Keratinocyte (primary cell): Measurements from ENCODE around the gene CYP26A1. TPM values are rescaled to one million over a fixed set of nuclear protein-coding genes. Genes with fewer than 3 reads are reported as not detected.

Source experiments
- DNase-seq: peaks from one replicate; pipeline ENCODE4 v3.0.0-alpha.2; 2011; ENCODE audit warnings: low read depth, missing footprints, low spot score
- FAIRE-seq: peaks from 2 replicates; lab custom pipeline; 2011; peaks lifted over from hg19 to GRCh38; lab: Jason Lieb, UNC
- H2AFZ ChIP-seq: 2 replicates; pipeline ENCODE4 v1.6.0; 2012; ENCODE audit warnings: low read length, control low read depth, inconsistent platforms; ENCODE audit not compliant: control insufficient read depth
- H3K27ac ChIP-seq: 2 replicates; pipeline ENCODE4 v1.5.1; 2011; ENCODE audit warnings: low read length; ENCODE audit not compliant: control insufficient read depth, insufficient read depth
- H3K27me3 ChIP-seq: 3 replicates; pipeline ENCODE4 v1.6.0; 2011; ENCODE audit warnings: low read length; ENCODE audit not compliant: control insufficient read depth, insufficient read depth; ENCODE audit errors: extremely low read depth
- H3K36me3 ChIP-seq, 2 experiments: 2 replicates in 1 of 2; 3 replicates in 1 of 2; pipeline ENCODE4 v1.5.1; 2011; ENCODE audit warnings: low read length in 2 of 2, mild to moderate bottlenecking in 1 of 2; ENCODE audit not compliant: control insufficient read depth in 2 of 2, insufficient read depth in 2 of 2; ENCODE audit errors: extremely low read depth in 1 of 2
- H3K4me1 ChIP-seq: 3 replicates; pipeline ENCODE4 v1.5.1; 2011; ENCODE audit warnings: low read length; ENCODE audit not compliant: control insufficient read depth, insufficient read depth; ENCODE audit errors: extremely low read depth
- H3K4me2 ChIP-seq: 3 replicates; pipeline ENCODE4 v1.6.0; 2011; ENCODE audit warnings: low read depth, low read length; ENCODE audit not compliant: control insufficient read depth, insufficient read depth; ENCODE audit errors: extremely low read depth
- H3K4me3 ChIP-seq, 3 experiments: fragments of 200-600 bp in 1 of 3; sonication (generic) in 1 of 3; 2 replicates in 2 of 3; 3 replicates in 1 of 3; pipeline ENCODE4 v1.5.1; 2011 to 2016; ENCODE audit warnings: low read length in 3 of 3, mild to moderate bottlenecking in 3 of 3, control low read depth in 2 of 3, inconsistent platforms in 1 of 3, low read depth in 1 of 3, mixed read lengths in 1 of 3, mixed run types in 1 of 3, moderate library complexity in 1 of 3; ENCODE audit not compliant: control insufficient read depth in 2 of 3, insufficient read depth in 2 of 3; ENCODE audit errors: extremely low read depth in 1 of 3
- H3K79me2 ChIP-seq: 2 replicates; pipeline ENCODE4 v1.6.0; 2012; ENCODE audit warnings: low read length; ENCODE audit not compliant: control insufficient read depth, insufficient read depth
- H3K9ac ChIP-seq: 3 replicates; pipeline ENCODE4 v1.6.0; 2011; ENCODE audit warnings: low read length; ENCODE audit not compliant: control insufficient read depth, insufficient read depth; ENCODE audit errors: extremely low read depth
- H3K9me1 ChIP-seq: 3 replicates; pipeline ENCODE4 v1.6.0; 2011; ENCODE audit warnings: low read length; ENCODE audit not compliant: control insufficient read depth, insufficient read depth; ENCODE audit errors: extremely low read depth
- H3K9me3 ChIP-seq: 2 replicates; pipeline ENCODE4 v1.5.1; 2012; ENCODE audit warnings: low read depth, low read length; ENCODE audit not compliant: control insufficient read depth
- H4K20me1 ChIP-seq: 3 replicates; pipeline ENCODE4 v1.6.0; 2011; ENCODE audit warnings: low read length; ENCODE audit not compliant: control insufficient read depth, insufficient read depth; ENCODE audit errors: extremely low read depth
- EZH2 ChIP-seq: IDR thresholded peaks from one replicate; pipeline ENCODE4 v1.6.1; 2012; ENCODE audit warnings: inconsistent platforms, mild to moderate bottlenecking, low read length, moderate library complexity
- dilution Hi-C: fragments of 300-500 bp; cut with MboI; formaldehyde crosslinking; loops from one replicate; pipeline ENCODE4 v1.7.0; 2020; ENCODE audit warnings: low sequenced_read_pairs; ENCODE audit not compliant: extremely low pct_ligation_motif_present
- polyA plus RNA-seq, 5 experiments: library from polyadenylated mRNA; depleted of rRNA in 3 of 5; stranded (reverse) in 3 of 5; stranded (forward) in 1 of 5; unstranded in 1 of 5; fragments of >200 nt; gene quantifications; 1 replicate in 1 of 5; 2 replicates in 3 of 5; 3 replicates in 1 of 5; pipeline versions ENCODE4 v1.2.1 to v1.2.3, GENCODE V29; 2011 to 2012; ENCODE audit warnings: missing spikeins in 2 of 5, low read depth in 1 of 5, low replicate concordance in 1 of 5
- TF ChIP-seq, protein P1 (sequence below), 3 experiments: IDR thresholded peaks in 1 of 3; conservative IDR thresholded peaks in 1 of 3; optimal IDR thresholded peaks in 1 of 3; 2 replicates in 2 of 3; 3 replicates in 1 of 3; pipeline versions ENCODE3 to v1.5.1; 2011; ENCODE audit warnings: low read length in 3 of 3, mild to moderate bottlenecking in 3 of 3, moderate library complexity in 2 of 3, control low read depth in 1 of 3, inconsistent platforms in 1 of 3; ENCODE audit not compliant: insufficient read depth in 2 of 3; ENCODE audit errors: extremely low read depth in 1 of 3

CYP26A1 gene
- polyA plus RNA-seq, 1 donor (not counting 4 experiments of a cell fraction or from before 2014, with no cell fraction given) = not detected

DNA sequence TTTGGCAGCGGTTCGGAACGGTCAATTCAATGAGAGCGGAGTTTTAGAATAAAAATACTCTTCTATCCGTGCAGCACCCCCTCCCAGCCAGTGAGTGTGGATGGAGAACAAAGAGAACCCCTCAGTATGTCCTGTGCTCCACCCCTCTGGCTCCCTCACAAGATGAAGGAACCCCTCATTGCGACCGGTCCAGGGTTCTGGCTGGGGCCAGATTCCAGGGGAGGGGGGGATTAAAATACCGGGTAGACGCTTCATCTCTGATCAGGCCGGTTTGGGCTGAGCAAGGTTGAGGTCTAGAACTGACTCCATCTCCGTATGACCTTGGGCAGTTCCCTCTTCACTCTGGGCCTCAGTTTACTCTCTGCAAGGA lies 7.2 kb upstream of the CYP26A1 start:
- H3K36me3 ChIP-seq = no peaks in the 10 kb centered on the region
- no peak overlapping the region for H3K4me2 ChIP-seq
- H3K27me3 ChIP-seq = peaks cover 98% of the 10 kb centered on the region
- H3K9ac ChIP-seq = no peak overlapping the region
- H3K4me3 ChIP-seq = no peak overlapping the region
- H3K9me3 ChIP-seq = no peaks in the 10 kb centered on the region
- FAIRE-seq (no peak), DNase-seq (no peak)
- no peaks in the 10 kb centered on the region for H3K79me2 ChIP-seq
- TF ChIP-seq, protein P1, sequence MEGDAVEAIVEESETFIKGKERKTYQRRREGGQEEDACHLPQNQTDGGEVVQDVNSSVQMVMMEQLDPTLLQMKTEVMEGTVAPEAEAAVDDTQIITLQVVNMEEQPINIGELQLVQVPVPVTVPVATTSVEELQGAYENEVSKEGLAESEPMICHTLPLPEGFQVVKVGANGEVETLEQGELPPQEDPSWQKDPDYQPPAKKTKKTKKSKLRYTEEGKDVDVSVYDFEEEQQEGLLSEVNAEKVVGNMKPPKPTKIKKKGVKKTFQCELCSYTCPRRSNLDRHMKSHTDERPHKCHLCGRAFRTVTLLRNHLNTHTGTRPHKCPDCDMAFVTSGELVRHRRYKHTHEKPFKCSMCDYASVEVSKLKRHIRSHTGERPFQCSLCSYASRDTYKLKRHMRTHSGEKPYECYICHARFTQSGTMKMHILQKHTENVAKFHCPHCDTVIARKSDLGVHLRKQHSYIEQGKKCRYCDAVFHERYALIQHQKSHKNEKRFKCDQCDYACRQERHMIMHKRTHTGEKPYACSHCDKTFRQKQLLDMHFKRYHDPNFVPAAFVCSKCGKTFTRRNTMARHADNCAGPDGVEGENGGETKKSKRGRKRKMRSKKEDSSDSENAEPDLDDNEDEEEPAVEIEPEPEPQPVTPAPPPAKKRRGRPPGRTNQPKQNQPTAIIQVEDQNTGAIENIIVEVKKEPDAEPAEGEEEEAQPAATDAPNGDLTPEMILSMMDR (optimal IDR thresholded peaks at IDR 0.05 in 1 of 3, IDR thresholded peaks at IDR 0.05 in 1 of 3, conservative IDR thresholded peaks at IDR 0.05 in 1 of 3; ENCODE audit: extremely low read depth in 1 of 3, insufficient read depth in 2 of 3, low read length in 3 of 3) = no peak
- TF ChIP-seq EZH2 = peak; percentile 62
- H3K27ac ChIP-seq = no peak overlapping the region
- peaks cover 6% of the 10 kb centered on the region for H3K4me1 ChIP-seq
- dilution Hi-C loops = no loop called here
- H3K9me1 ChIP-seq = no peaks in the 10 kb centered on the region
- peaks cover 6% of the 10 kb centered on the region for H4K20me1 ChIP-seq
- no peak overlapping the region for H2AFZ ChIP-seq

DNA sequence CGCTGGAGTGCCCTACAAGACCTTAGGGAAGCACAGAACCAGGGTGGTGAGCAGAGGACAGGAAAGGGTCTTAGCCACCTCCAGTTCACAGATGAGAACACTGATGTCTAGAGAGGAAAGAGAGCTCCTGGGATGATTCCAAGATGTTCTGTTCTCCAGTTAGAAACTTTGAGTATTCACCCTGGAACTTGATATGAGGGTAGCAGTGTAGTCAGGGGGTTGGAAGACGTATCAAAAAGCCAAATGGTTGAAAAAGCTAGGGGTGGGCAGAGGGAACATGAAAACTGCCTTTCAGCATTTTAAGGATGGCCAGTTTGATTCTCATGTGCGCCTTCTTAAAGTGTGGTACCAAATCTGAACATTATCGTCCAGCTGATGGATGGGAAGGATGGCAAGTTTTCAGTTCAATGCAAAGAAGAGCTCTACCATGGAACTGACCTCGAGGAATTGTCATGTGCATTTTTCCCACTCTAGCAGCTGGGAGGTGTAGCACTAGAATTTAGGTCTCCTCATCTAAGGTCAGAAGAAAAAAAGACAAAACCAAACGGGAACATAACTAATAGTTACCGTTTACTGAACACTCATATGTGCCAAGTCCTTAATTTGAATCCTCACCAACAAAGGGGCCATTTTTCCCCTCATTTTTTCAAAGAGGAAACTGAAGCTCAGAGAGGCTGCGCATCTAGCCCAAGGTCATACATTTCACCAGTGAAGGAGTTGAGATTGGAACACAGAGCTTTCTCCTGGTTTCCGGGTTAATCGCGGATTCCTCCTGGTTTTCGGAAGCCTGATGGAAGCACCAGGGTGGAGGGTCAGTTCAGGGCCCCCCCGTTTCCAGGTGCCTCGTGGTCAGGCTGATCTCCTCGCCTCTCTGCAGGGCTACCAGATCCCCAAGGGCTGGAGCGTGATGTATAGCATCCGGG lies 6.0 kb upstream of the CYP26A1 start:
- Histone ChIP-seq H3K27ac (no peak overlapping the region), H3K4me3 (no peak overlapping the region), H3K36me3 (no peaks in the 10 kb centered on the region), H3K79me2 (no peaks in the 10 kb centered on the region), H3K27me3 (peaks cover 98% of the 10 kb centered on the region), H3K9ac (no peak overlapping the region), H3K4me2 (no peak overlapping the region), H3K4me1 (no peaks in the 10 kb centered on the region), H2AFZ (no peak overlapping the region), H4K20me1 (peaks cover 6% of the 10 kb centered on the region), H3K9me3 (no peaks in the 10 kb centered on the region), H3K9me1 (no peaks in the 10 kb centered on the region)
- TF ChIP-seq, protein P1 (optimal IDR thresholded peaks at IDR 0.05 in 1 of 3, IDR thresholded peaks at IDR 0.05 in 1 of 3, conservative IDR thresholded peaks at IDR 0.05 in 1 of 3; ENCODE audit: extremely low read depth in 1 of 3, insufficient read depth in 2 of 3, low read length in 3 of 3) = no peak
- no peak for TF ChIP-seq EZH2
- DNase-seq (no peak), FAIRE-seq (no peak)
- dilution Hi-C loops = no loop called here
